Smooth muscle cell of the brain vasculature (primary cell): ENCODE data around the gene TSPAN7.
A peak's percentile ranks its signal among the peaks of the same experiment; 100 is the strongest.

ENCODE experiments used
- DNase-seq: peaks from one replicate; pipeline ENCODE4 v3.0.0-alpha.2; 2012; ENCODE audit warnings: low read depth, low spot score

The TSPAN7 gene, protein sequence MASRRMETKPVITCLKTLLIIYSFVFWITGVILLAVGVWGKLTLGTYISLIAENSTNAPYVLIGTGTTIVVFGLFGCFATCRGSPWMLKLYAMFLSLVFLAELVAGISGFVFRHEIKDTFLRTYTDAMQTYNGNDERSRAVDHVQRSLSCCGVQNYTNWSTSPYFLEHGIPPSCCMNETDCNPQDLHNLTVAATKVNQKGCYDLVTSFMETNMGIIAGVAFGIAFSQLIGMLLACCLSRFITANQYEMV

DNA sequence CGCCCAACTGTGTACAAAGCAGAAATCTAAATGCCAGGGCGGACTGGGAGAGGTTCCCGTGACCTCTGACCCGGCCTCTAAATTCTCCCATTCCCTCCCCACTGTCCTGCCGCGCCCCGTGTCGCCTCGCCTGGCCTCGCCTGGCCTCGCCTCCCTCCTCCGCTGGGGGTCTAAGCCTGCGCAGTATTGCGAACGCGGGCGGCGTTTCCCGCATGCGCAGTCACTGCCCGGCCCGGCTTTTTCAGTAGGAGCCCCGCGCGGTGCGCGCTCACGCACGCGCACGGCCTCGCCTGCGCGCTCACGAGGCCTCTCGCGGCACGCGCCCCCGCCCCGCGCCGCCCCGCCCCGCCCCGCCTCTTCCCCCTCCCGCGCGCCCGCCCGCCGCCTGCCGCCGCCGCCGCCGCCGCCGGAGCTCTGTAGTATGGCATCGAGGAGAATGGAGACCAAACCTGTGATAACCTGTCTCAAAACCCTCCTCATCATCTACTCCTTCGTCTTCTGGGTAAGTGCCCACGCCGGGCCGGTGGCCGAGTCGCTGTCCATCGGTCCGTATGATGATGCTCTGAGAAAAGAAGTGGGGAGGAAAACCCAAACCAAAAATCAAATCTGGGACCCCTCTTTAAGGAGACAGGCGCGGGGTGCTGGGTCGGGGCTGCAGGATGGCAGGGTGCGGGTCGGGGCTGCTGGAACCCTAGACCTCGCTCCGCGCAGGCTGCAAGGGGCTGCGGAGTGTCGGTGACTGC lies at the start of gene TSPAN7:
Gene TSPAN7 (plus strand): TSS at position 417 of the 743 bp plus-strand sequence. CDS start 5 bp downstream, at position 422.
- DNase-seq = peak; percentile 18

DNA sequence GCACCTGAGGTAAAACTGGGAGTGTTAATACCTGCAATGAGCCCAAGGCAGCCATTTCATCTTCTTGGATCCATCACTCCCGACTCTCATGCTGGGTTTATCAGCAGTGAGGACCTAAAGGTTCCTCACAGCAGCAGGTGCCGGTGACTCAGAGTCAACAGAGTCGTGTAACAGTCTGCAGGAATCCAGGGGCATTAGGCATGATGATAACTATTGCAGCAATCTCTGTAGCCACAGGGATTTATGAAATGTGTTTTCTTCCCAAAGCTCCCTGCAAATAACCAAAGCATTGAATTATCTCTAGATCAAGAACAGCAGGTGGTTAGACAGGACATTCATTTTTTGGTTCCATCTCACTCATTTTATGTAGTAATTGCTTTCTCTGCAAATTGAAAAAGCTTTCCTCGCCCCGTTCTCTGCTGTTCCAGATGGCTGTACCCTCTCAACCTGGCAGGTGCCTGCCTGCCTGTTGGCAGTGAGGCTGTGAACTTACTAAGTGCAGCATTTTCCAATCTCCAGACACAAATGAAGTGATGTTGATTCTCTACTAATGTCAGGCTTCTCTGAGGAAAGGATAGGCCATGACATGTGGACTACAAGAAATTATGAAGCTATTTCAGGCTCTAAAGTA lies 48.1 kb upstream of the TSPAN7 start:
- DNase-seq = no peak

DNA sequence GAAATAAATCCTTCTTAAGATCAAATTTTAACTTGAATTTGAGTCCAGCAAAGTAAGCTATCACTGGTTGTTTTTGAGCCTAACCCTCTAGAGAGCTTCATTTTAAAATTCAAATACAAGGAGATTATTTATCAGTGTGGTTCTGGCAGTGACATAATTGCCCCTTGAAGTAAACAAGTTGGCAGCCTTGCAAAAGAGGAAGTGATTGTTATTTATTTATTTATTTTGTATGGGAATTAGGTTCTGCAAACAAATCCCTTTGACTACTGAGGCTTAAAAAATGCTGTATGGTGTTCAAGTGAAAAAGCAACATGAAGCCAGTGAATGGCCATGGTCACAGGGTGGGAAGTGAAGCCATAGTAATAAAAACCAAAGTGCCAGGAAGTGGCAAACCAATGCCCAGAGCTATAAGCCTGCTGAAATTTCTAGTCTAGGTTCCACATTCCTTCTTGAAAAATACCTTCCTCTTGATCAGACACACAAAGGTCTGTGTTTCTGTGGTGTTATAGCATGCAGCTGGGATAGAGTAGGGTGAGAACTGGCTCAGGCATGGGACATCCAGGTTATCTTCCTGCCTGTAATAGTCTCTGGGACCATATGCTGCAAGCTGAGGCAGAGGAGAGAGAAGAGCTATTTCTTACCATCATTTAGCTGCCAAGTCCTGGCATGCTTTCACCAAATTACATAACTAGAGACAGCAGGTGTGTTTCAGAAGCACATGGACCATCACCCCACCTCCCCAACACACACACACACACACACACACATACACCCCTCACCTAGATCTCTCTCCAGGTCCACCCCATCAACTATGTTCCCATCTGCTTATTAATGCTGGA lies 47.1 kb upstream of the TSPAN7 start:
- DNase-seq = no peak

DNA sequence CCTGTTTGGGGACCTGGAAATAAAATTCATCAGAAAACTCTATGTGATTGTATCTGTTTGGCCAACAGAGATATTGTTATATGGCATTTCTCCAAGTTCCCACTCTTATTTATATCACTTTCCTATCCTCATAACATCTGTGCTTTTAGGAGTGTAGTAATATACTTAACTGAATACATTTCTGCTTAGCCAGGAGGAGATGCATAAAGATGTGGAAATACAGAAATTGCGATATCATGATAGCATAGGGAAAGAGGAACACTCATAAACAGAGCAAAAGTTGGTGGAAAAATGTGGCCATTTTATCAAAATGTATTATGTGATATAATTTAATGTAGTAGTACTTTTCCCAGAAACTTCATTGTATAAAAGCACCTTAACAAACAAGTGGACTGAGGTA lies 46.1 kb upstream of the TSPAN7 start:
- no peak for DNase-seq

DNA sequence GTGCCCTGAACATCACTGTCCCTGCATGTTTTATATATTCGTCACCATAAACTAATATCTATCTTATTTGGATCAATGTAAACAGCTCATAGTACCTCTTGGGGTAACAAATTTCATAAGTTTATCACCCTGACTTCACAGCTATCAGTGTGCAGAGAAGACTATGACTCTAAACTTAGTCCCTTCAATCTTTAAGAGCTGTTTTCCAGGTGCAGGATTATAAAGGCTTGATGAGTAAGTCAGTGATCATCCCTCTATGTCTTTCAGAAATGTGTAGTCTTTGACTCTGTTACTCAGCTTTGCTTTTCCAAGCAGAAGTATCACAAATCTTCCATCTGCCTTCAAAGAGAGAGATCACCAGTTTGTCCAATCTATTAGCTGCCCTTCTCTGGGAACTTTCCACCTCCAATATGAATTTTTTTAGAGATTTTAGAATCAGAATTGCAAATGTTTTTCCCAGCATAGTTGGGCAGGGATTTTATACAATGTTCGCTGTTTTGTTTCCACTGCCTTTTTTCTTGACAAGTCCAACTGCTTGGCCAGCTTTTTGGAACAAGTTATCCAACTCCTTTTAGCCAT lies 45.1 kb upstream of the TSPAN7 start:
- no peak for DNase-seq

DNA sequence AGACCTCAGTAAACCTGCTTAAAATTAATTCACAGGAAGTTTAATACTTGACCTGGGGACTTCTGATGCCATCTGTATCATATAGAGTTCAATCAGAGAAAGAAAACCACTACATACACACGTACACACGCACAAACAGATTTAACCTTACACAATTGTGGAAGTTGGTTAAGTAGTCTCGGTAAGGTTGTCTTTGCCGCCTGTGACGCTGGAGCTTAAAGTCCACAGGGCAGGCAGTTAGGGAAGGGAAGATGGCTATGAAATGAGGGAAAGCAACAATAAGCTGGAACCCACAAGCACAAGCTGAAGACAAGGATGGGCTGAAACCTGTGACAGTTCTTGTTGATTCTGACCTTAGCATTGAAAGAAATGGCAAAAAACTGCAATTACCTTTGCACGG lies 41.7 kb upstream of the TSPAN7 start:
- DNase-seq = no peak

DNA sequence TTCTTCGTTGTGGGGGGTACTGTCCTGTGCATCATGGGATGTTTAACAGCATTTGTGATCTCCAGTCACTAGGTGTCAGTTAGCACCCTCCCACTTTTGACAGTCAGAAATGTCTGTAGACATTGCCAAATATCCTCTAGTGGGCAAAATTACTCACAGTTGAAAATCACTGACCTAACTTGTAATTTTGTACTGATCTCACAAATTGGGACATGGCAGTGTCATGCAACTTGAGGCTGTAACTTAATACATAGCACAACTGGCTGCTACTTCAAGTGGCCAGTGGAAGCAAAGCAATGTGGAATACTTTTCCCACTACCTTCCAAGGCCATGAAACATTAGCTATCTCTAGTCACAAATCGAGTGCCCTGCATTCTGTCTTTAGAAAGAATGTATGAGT lies 23.2 kb upstream of the TSPAN7 start:
- DNase-seq = no peak

DNA sequence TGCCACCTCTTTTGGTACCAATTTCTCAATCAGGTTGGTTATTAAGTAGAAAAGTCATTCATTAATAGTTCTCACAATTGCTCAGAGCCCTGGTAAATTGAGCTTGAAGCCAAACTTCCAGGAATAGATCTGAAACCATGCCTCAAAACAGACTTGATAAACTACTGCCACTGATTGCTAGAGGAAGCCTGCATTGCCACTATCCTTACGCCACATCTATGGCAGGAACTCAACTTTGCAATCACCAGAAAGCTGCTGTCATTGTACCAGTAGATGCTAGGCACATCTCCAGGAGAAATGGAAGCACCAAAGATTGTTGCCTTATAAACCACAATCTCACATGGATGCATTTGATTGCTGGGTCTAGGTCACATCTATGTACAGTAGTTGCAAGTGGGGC lies 21.6 kb upstream of the TSPAN7 start:
- DNase-seq = no peak

DNA sequence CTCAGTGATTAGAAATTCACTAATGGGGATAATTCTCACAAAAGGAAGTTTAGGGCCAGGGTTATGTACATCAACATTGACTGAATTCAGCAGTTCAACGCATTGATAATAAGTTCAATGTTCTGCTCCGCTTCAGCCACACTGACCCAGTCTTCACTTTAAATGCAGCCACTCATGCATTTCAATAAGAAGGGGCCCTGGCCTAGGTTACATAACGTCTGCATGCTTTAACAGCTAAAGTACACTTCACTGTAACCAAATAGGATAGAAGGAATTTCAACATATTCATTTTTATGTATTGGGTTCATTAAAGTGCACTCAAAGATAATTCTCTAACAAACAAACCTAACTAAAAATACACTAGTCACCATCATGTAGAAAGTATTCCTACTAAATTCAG lies 12.8 kb upstream of the TSPAN7 start:
- DNase-seq = no peak

DNA sequence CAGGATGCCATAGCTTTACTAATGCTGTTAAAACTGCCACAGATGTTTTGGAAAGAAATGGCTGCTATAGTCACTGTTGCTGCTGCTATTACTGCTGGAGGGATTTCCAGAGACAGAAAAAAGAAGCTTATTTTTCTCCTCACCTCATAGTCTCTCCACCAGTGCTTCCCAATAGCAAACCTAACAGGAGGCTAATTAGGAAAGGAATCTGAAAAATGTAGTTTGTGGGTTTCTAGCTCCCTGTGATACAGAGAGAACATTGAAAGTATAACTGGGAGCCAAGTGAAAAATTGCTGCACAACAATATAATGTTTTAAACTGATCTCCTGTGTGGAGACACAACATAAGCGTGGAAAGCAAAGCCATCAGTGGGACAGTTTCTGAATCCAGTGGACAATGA lies 8.6 kb upstream of the TSPAN7 start:
- DNase-seq = no peak

DNA sequence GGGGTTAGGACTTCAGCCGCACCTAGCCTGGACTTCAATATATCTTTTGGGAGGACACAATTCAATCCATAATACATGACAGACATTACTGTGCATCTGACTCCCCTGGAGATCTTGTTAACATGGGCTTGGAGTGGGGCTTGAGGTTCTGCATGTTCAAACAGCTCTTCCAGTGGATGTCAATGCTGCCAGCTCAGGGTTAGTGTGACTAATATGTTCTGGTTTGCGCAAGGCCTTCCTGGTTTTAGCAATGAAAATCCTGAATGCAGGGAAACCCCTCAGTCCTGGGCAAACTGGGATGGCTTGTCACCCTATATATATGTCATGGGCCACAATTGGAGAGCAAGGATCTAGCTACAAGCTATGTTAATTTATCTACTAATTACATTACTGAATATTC lies 2.7 kb upstream of the TSPAN7 start:
- DNase-seq = no peak

DNA sequence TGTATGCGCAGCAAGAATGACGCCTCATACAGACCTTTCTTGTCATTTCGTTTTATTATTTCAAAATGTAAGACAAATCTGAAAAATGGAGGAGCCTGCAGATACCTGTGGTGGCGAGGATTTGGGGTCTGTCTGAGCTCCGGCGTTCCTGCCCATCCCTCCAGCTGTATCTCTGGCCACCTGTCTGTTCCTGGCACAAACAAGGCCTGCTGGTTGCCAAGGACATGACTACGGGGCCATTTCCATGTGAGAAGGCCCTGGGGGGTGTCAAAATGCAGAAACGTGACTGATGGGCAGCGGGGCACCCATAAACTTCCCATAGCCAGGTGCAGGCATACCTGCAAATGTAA lies 591 bp upstream of the TSPAN7 start:
- DNase-seq = no peak

DNA sequence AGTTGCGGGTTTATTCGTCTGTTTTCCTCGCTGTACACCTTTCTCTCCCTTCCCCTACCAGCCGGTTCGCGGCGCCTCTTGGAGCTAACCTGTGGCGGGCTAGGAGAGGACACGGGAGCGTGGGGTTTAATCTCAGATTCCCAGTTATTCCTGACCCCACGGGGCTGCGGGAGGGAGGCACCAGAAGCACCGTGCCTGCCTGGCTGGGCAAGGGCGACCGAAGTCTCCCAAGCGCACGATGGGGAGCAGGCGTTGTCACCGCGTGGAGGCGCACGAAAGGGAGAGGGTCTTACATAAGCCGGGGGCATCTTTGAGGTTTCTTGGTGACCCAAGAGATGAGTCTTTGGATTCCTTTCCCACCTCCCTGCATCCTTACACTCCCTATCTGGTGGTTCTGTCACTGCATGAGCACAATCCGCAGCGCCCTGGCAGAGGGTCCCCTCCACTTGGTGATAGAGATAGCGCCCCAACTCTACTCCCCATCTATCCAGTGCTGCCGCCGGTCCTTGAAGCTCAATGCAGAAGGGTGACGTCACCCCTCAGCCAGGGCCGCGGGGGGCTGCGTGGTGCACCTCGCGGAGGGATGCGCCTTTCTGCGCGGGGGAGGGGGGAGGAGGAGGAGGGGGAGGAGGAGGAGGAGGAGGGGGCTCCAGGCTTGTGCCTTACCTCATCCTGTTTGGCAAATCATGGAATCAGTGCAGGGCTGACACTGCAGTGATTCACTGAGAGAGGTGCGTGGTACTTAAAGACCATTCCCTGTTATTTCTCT lies 793 bp downstream of the TSPAN7 start:
- DNase-seq = no peak

DNA sequence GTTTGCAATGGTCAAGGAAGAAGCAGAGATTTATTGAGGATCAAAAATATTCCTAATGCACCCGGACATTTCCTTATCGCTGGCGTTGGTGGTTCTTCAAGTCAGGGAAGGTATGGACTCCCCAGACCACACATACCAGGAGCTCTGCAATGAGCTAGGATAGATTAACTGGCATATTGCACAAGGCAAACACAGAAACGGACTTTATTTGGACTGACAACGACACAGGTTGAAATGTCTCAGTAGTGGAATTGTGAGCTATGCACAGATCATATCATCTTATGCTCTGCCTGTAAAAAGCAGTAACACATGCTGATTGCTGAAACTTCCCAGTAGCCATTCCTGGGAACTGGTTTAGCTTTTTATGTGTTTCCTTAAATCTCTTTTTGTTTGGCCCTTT lies 1.7 kb downstream of the TSPAN7 start:
- DNase-seq = no peak

DNA sequence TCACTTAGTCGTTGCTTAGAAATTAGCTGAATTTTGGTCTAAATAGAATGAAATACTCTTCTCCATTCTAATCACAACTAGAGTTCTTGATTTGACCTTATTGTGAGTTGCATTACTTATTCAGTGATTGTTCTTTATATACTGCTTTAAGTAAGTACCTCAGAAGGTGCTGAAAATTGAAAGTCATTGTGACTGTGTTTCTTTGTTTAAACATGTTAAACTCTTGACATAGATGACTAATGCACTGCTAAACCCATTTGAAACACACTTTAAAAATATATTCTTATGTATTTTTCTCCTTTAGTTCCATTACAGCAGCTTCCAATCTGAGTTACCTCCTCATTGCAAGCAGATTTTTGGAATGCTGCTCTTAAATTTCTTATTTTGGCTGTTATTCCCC lies 9.1 kb downstream of the TSPAN7 start:
- no peak for DNase-seq

DNA sequence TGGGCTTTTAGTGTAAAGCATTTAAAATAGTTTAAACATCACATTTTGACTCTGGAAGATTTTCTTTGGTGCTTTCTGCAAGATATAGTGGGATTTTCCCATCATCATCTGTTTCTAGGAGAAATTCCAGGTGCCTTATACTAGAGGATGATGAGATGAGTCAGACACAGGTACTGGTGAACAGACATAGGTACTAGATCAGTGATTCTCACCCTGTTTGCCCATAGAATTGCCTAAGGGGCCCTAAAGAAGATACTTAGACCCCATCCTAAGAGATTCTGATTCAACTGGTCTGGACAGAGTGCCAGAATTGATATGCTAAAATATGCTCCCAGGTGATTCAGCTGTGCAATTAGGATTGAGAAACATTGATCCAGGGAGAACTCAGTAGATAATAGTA lies 9.7 kb downstream of the TSPAN7 start:
- DNase-seq = no peak

DNA sequence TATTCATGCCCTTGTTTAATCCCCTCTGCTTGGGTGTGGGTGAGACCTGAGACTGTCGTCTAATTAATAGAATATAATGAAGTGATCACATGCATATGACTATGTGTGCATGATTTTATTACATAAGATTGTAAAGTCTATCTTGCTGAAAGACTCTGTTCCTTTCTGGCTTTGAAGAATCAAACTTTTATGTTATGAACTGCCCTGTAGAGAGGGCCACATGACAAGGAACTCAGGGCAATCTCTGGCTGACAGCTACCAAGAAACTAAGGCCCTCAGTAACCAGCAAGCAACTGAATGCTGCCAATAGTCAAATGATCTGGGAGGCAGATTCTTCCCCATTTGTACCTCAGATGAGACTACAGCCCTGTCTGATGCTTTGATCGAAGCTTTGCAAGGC lies 13.5 kb downstream of the TSPAN7 start:
- no peak for DNase-seq

DNA sequence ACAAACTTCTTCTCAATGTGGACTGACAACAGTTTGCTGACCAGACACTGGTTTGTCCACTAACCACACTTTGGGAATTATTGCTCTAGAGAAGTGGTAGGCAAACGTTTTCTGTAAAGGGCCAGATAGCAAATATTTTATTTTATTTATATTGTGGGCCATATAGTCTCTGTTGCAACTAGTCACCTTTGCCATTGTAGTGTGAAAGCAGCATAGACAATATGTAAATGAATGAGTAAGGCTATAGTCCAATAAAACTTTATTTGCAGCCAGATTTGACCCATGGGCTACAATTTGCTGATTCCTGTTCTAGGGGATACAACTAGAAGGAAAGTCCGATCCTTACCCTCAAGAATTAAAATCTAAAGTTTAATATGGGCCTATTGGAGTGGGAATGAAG lies 14.5 kb downstream of the TSPAN7 start:
- DNase-seq = no peak

DNA sequence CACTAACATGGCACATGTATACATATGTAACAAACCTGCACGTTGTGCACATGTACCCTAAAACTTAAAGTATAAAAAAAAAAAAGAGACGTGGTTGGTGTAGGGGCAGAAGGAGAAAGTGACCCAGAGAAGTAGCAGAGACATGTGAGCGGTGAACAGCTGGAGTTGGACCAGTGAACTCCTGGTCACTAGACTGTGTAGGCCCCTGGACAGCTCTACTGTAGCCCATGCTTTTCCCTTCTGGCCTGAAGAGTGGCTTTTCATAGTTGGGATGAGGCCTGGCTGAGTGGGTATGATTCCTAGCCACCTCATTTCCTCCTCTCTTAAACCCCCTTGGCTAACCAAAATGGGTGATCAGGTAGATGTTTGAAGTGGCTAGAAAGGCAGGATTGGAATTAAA lies 16.4 kb downstream of the TSPAN7 start:
- no peak for DNase-seq

DNA sequence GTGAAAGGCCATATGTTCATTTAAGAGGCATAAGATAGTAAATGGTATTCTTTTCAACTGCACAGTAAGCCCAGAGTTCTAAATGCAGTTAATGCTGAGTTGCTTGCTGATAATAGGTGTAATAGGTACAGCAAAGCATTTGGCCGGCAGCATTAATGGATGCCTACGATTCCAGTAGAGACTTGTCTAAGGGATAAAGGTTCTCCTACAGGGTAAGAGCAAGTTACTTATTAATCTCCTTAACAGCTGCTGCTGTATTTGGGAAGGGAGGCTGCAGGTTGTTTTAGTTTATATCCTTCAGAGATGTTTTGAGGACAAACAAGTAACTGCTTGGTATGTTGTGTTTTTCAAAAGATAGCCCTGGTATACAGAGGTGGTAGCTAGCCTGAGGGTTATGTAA lies 16.8 kb downstream of the TSPAN7 start:
- no peak for DNase-seq

DNA sequence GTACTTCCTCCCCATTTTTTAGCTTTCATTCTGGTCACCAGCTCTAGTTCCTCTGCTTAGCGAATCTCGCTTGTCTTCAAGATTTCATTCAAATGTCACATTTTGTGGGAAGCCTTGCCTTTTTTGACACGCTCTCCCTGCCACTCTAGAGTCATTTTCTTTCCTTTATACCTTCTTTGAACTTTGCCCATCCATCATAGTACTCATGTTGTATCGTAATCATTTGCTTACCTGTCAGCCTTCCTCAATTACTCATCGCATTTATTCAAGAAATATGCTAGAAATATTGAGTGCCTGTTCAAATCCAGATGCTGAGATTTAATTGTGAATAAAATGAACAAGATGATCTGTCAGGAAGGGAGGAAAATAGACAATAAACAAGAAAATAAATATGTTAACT lies 21.8 kb downstream of the TSPAN7 start:
- DNase-seq = no peak
